T-helper 1 cell treated with Interleukin-12 subunit alpha and Interleukin-12 subunit beta and Interleukin-4 antibody, amounts not matched to agents 30 μg/mL and 1 μg/mL, for 36 hours (primary cell): ENCODE results near the gene PRKAG2.
"Not testable (repeated sequence)": the region's sequence is repeated elsewhere in the genome, so short reads cannot be mapped to it uniquely, and the experiment has no call there.

ENCODE experiments used
- H3K27ac Mint-ChIP-seq: one replicate; pipeline ENCODE4 v1.8.0; 2021; ENCODE audit warnings: mild to moderate bottlenecking, mixed read lengths
- H3K27me3 Mint-ChIP-seq: one replicate; pipeline ENCODE4 v1.8.0; 2021; ENCODE audit warnings: low read depth, mixed read lengths
- H3K36me3 Mint-ChIP-seq: one replicate; pipeline ENCODE4 v1.8.0; 2021; ENCODE audit warnings: low read depth, mixed read lengths
- H3K4me1 Mint-ChIP-seq: one replicate; pipeline ENCODE4 v1.8.0; 2021; ENCODE audit warnings: low read depth, mixed read lengths
- H3K4me3 Mint-ChIP-seq: one replicate; pipeline ENCODE4 v1.8.0; 2021; ENCODE audit warnings: mild to moderate bottlenecking, moderate library complexity, mixed read lengths
- H3K9me3 Mint-ChIP-seq: one replicate; pipeline ENCODE4 v1.8.0; 2021; ENCODE audit warnings: mixed read lengths

PRKAG2 gene

GRCh38 chr7:151882734-151883133 lies 5.8 kb upstream of the PRKAG2 start:
- H3K27me3 Mint-ChIP-seq: peaks cover 48% of the 10 kb centered on the region
- no peaks in the 10 kb centered on the region for H3K9me3 Mint-ChIP-seq
- H3K27ac Mint-ChIP-seq: no peak overlapping the region
- no peaks in the 10 kb centered on the region for H3K4me1 Mint-ChIP-seq
- no peaks in the 10 kb centered on the region for H3K36me3 Mint-ChIP-seq
- H3K4me3 Mint-ChIP-seq: no peak overlapping the region

GRCh38 chr7:151880688-151881087 lies 3.8 kb upstream of the PRKAG2 start:
- Mint-ChIP-seq H3K27ac (no peak overlapping the region), H3K36me3 (no peaks in the 10 kb centered on the region), H3K9me3 (no peaks in the 10 kb centered on the region), H3K4me1 (peaks cover 3% of the 10 kb centered on the region), H3K27me3 (peaks cover 51% of the 10 kb centered on the region), H3K4me3 (no peak overlapping the region)

GRCh38 chr7:151877911-151878835 lies 1.3 kb upstream of the PRKAG2 start:
- H3K27me3 Mint-ChIP-seq: peaks cover 51% of the 10 kb centered on the region
- peaks cover 7% of the 10 kb centered on the region for H3K4me1 Mint-ChIP-seq
- peak overlapping the region; percentile 28 for H3K4me3 Mint-ChIP-seq
- H3K9me3 Mint-ChIP-seq: no peaks in the 10 kb centered on the region
- no peaks in the 10 kb centered on the region for H3K36me3 Mint-ChIP-seq
- no peak overlapping the region for H3K27ac Mint-ChIP-seq

GRCh38 chr7:151875942-151876898 lies 695 bp downstream of the PRKAG2 start:
- peaks cover 7% of the 10 kb centered on the region for H3K4me1 Mint-ChIP-seq

GRCh38 chr7:151874479-151874878 lies 2.4 kb downstream of the PRKAG2 start:
- not testable (repeated sequence) for H3K9me3 Mint-ChIP-seq, H3K27ac Mint-ChIP-seq, H3K4me1 Mint-ChIP-seq, H3K36me3 Mint-ChIP-seq, H3K4me3 Mint-ChIP-seq
- H3K27me3 Mint-ChIP-seq: peaks cover 31% of the 10 kb centered on the region

More at GRCh38 chr7:151875942-151876898, 695 bp downstream of the PRKAG2 start:
- H3K27ac Mint-ChIP-seq: peak overlapping the region; percentile 70
- H3K36me3 Mint-ChIP-seq: no peaks in the 10 kb centered on the region
- no peaks in the 10 kb centered on the region for H3K9me3 Mint-ChIP-seq
- H3K27me3 Mint-ChIP-seq: peaks cover 40% of the 10 kb centered on the region
- H3K4me3 Mint-ChIP-seq: peak overlapping the region; percentile 94

GRCh38 chr7:151873402-151873965 lies 3.4 kb downstream of the PRKAG2 start:
- Mint-ChIP-seq H3K27ac (no peak overlapping the region), H3K4me1 (peaks cover 7% of the 10 kb centered on the region), H3K36me3 (no peaks in the 10 kb centered on the region), H3K4me3 (no peak overlapping the region), H3K27me3 (peaks cover 23% of the 10 kb centered on the region), H3K9me3 (no peaks in the 10 kb centered on the region)

- peaks cover 7% of the 10 kb centered on the region for H3K4me1 Mint-ChIP-seq
- no peaks in the 10 kb centered on the region for H3K36me3 Mint-ChIP-seq
- no peak overlapping the region for H3K4me3 Mint-ChIP-seq
- no peak overlapping the region for H3K27ac Mint-ChIP-seq
- H3K9me3 Mint-ChIP-seq: no peaks in the 10 kb centered on the region
- H3K27me3 Mint-ChIP-seq: peaks cover 19% of the 10 kb centered on the region
These were observed 4.1 kb downstream of the PRKAG2 start for GRCh38 chr7:151872531-151873401.

GRCh38 chr7:151871904-151872303 lies 5.0 kb downstream of the PRKAG2 start:
- Mint-ChIP-seq H3K27me3 (peaks cover 18% of the 10 kb centered on the region), H3K4me1 (peaks cover 7% of the 10 kb centered on the region), H3K4me3 (no peak overlapping the region), H3K9me3 (no peaks in the 10 kb centered on the region), H3K36me3 (no peaks in the 10 kb centered on the region), H3K27ac (no peak overlapping the region)

- H3K4me1 Mint-ChIP-seq: peaks cover 4% of the 10 kb centered on the region
- no peak overlapping the region for H3K27ac Mint-ChIP-seq
- H3K36me3 Mint-ChIP-seq: no peaks in the 10 kb centered on the region
These were observed 5.7 kb downstream of the PRKAG2 start for GRCh38 chr7:151871189-151871735.

GRCh38 chr7:151869968-151870918 lies 6.7 kb downstream of the PRKAG2 start:
- H3K27ac Mint-ChIP-seq: no peak overlapping the region

More at GRCh38 chr7:151871189-151871735, 5.7 kb downstream of the PRKAG2 start:
- Mint-ChIP-seq H3K27me3 (peaks cover 11% of the 10 kb centered on the region), H3K4me3 (no peak overlapping the region), H3K9me3 (no peaks in the 10 kb centered on the region)

GRCh38 chr7:151869455-151869854 lies 7.5 kb downstream of the PRKAG2 start:
- H3K4me3 Mint-ChIP-seq: no peak overlapping the region
- no peaks in the 10 kb centered on the region for H3K36me3 Mint-ChIP-seq
- no peaks in the 10 kb centered on the region for H3K27me3 Mint-ChIP-seq
- no peak overlapping the region for H3K27ac Mint-ChIP-seq
- no peaks in the 10 kb centered on the region for H3K4me1 Mint-ChIP-seq
- no peaks in the 10 kb centered on the region for H3K9me3 Mint-ChIP-seq

More at GRCh38 chr7:151869968-151870918, 6.7 kb downstream of the PRKAG2 start:
- peaks cover 3% of the 10 kb centered on the region for H3K4me1 Mint-ChIP-seq
- no peak overlapping the region for H3K4me3 Mint-ChIP-seq
- H3K27me3 Mint-ChIP-seq: peaks cover 6% of the 10 kb centered on the region
- no peaks in the 10 kb centered on the region for H3K36me3 Mint-ChIP-seq
- no peaks in the 10 kb centered on the region for H3K9me3 Mint-ChIP-seq

- Mint-ChIP-seq H3K4me3 (no peak overlapping the region), H3K4me1 (no peaks in the 10 kb centered on the region)
These were observed 7.8 kb downstream of the PRKAG2 start for GRCh38 chr7:151869109-151869428.

More at GRCh38 chr7:151869109-151869428, 7.8 kb downstream of the PRKAG2 start:
- Mint-ChIP-seq H3K9me3 (no peaks in the 10 kb centered on the region), H3K27ac (no peak overlapping the region), H3K27me3 (no peaks in the 10 kb centered on the region), H3K36me3 (no peaks in the 10 kb centered on the region)
